Stimulated activated CD8-positive, alpha-beta memory T cell treated with anti-CD3 and anti-CD28 coated beads, Interleukin-12 subunit alpha, Interleukin-12 subunit beta, amount 100 ng/mL, for 1 hour (primary cell): ENCODE results near the gene ZPBP.

Experiments used
- DNase-seq: peaks from one replicate; pipeline ENCODE4 v3.0.0-alpha.2; 2020; ENCODE audit warnings: low read depth

The ZPBP gene, protein sequence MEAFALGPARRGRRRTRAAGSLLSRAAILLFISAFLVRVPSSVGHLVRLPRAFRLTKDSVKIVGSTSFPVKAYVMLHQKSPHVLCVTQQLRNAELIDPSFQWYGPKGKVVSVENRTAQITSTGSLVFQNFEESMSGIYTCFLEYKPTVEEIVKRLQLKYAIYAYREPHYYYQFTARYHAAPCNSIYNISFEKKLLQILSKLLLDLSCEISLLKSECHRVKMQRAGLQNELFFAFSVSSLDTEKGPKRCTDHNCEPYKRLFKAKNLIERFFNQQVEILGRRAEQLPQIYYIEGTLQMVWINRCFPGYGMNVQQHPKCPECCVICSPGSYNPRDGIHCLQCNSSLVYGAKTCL

DNA sequence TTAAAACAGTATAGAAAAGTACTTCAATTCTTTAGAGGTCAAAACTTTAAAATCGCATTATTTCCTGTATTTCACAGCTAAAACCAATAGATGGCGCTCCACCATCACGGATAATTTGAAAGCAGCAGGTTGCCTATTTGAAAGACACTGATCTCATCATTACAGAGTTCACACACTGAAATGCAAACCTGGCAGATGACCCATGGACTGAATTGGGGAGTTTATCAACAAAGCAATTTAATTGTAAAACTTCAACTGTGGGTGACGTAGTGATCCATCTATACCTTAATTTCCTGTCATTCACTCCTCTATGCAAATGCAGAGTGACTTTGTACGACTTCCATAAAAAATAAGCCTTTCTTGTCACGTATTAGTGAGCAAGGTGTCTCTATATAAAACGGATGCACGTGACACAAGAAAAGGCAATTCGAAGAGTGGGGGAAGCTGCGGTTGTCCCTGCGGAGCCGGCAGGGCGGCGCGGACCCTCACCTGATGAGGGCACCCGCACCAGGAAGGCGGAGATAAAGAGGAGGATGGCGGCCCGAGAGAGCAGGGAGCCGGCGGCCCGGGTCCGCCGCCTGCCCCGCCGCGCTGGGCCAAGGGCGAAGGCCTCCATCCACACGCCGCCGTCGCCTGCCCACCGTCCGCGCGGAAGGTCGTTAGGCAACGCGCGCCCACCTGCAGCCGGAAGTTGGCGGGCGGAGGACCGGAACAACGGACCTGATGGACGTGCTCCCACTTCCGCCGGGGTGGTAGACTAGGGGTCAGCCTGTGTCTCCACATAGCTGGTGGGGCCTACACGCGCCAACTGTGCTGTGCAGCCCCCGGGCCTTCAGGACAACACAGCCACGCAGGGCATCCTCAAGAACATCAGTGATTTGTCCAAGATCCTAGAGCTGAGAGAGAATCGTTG, at the start of gene ZPBP:
TSS of gene ZPBP (minus strand) at position 668 of the 913 bp plus-strand sequence. CDS start at position 616, 52 bp downstream.
- peak; percentile 37 for DNase-seq

DNA sequence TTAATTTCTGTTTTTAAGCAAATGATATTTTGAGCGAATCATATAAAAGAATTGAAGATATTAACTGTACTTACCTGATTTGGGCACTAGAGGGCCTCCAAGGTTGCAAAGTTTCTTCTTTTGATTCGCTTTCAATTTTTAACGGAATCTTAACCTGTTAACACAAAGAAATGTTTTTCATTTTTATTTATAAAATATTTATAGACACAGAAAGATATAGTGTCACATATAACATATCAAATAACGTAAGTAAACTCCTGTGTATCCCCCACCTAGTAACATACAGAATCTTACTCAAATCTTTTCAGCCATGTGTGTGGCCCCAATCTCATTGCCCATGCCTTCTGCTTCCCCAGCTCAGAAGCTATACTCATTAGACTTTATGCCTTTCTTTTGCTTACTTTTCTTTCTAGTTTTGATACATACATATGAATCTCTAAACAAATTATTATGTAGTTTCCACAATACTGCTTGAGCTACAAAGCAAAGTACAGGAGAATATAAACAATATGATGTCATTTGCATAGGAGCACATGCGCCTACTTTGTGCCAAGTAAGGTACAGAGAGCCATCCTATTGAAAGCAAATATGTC, 49.5 kb upstream of the ZPBP start:
- no peak for DNase-seq

DNA sequence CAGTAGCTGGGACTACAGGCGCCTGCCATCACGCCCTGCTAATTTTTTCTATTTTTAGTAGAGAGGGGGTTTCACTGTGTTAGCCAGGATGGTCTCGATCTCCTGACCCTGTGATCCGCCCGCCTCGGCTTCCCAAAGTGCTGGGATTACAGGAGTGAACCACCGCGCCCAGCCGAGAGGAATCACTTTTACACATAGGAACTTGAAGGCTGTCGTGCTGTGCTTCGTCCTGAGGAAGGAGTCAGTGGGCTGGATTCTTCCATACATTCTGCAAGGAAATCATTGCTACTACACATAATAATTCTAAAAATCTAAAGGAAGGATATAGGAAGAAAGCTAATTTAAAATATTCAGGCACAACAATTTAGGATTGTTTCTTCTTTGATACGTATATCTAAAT, 48.8 kb upstream of the ZPBP start:
- DNase-seq: no peak

DNA sequence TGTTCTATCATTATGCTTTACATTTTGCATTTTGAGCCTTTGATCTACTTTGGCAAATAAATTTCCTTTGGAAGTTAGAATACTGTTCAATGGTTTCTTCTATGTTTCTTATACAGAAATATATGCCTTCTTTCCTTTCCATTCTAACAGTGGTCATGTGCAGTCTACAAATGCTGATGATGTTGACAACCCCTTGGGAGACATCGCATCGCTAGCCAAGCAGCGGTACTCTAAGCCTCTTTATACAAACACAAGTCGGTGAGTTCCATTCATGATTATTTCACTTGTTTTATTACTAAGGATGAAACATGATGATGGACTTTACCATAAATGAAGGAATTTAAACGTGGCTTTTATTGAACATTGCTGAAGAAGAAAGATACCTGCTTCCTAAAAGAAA, 48.1 kb upstream of the ZPBP start:
- DNase-seq: no peak

DNA sequence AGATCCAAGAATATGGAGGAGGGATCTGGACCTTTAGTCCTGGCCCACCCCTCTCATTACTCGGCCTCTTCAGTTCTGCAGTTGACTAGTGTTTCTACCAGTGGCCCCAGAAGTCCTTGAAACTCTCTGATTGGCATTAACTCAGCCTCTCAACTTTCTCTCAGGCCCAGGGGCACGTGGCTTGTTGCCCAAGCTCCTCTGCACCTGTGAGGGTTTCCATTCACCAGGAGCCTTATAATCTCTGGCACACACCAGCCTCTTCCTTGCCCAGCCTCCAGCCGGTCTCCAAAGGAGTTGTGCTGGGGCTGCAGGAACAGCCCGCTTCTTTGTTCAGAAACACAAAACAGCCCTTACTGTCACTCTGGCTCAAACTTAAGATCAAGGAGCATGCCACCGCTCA, 47.6 kb upstream of the ZPBP start:
- no peak for DNase-seq

DNA sequence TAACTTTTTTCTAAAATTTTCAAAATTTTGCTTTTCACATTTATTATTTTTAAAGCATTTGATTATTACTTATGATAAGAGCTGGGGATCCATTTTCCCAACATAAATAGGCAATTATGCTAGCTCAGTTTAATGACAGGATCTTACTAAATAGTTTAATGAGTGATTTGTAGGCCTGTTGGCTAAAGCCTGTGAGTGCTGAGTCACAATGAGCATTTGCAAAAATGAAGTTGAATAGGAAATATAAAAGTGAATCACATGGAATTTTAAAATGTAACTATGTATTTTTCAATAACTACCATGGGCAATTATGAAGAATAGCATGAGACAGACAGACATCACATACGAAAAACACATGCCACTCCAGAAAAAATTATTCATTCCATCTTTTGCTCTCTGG, 45.1 kb upstream of the ZPBP start:
- no peak for DNase-seq

DNA sequence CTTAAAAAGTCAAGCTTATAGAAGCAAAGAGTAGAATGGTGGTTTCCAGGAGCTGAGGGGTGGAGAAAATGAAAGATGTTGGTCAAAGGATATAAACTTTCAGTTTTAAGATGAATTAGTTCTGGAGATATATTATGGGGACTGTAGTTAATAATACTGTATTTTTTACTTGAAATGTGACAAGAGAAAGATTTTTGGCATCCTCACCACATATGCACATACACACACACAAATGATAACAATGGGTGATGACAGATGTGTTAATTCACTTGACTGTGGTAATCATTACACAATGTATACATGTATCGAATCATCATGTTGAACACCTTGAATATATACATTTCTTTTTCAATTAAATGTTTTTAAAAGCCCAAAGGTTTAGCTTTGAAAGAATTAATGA, 32.7 kb upstream of the ZPBP start:
- DNase-seq: no peak

DNA sequence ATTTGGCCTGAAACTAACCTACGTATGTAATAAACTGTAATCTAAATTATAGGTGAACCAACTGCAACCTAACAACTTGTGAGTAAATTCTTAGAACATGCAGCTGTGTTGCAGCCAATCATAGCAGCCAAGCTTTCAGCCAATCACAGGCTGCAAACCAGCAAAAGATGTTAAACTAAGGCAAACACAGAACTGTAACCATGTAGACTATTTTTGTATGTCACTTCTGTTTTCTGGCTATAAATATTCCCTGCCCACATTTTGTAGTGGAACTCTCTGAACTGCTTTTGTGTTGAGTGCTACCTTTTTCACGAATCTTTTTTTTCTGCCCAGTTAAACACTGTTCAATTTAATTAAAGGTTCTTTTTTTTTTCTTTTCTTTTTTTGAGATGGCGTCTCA, 28.2 kb upstream of the ZPBP start:
- no peak for DNase-seq

DNA sequence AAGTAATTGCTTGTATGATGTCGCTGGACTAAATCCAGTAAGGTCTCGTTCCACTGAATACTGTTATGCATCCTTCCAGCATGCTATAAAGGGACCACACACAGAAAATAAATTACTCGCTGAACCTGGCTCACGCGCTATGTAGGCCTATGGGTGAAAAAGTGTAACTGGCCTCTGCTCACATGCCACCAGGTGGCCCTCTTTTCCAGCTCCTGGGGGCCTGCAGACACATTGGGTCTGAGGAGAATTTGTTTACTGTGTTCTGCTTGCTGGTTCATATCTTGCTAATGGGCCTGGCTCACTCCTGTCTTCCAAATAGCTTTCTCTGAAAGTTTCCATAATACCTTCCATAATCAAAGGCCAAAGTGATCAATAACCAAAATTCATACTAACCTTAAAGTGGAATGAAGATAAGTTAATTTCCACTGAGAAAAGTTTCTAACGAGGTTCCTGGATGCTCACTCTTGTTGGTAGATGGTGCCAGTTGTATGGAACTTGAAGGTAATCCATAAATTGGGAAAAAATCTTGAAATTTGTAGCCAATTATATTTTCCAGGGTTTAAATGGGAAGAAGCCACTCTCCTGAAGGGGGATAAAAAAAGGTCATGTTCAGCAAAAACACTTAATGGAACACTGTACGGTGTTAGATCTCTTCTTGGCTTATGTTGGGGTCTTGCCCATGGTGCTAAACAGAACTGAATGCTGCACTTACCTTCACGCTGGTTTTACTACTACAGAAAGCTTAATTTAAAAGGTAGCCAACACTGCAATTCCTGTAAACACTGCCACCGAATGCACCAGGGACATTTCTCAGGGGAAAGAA, 27.0 kb upstream of the ZPBP start:
- DNase-seq: peak; percentile 2

DNA sequence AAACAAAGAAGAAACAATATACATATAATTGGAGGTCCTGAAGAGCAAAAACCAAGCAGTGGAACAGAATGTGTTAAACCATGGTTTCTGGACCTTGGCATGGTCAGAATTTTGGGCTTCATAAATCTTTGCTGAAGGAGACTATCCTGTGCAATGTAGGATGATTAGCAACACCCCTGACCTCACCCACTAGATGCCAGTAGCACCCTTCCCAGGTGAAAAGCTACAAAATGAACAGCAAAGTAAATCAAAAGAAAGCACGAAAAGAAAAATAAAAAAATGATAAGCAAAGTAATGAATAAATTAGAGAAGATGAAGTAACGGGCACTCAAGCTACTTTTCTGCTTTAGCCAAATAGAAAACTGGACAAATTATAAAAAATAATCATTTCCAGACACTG, 19.2 kb upstream of the ZPBP start:
- no peak for DNase-seq

DNA sequence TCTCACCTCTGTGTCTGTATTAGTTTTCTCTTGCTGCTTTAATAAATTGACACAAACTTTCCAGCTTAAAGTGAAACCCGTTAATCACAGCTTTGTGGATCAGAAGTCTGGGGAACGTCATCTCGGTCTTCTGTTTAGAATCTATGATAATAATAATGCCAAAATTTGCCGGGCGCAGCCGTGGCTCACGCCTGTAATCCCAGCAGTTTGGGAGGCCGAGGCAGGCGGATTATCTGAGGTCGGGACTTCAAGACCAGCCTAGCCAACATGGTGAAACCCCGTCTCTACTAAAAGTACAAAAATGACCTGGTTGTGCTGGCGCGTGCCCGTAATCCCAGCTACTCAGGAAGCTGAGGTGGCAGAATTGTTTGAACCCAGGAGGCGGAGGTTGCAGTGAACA, 8.8 kb upstream of the ZPBP start:
- DNase-seq: no peak

DNA sequence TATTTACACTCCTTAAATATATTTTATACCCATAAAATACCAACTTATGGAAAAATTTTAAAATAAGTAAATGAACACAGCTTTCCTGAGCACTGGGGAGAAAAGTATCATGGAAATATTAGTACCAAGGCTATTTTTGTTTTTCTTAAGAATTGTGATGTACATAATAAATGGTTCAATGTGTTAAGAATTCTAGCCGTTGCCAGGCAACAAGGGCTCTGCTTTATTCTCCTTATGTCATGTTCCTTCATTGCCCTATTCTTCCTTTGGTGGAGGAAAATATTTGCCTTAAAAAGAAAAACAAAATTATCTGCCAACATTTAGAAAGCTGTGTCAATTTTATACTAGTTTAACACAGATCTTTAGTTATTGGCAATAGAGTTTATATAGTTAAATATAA, 2.6 kb upstream of the ZPBP start:
- DNase-seq: no peak

DNA sequence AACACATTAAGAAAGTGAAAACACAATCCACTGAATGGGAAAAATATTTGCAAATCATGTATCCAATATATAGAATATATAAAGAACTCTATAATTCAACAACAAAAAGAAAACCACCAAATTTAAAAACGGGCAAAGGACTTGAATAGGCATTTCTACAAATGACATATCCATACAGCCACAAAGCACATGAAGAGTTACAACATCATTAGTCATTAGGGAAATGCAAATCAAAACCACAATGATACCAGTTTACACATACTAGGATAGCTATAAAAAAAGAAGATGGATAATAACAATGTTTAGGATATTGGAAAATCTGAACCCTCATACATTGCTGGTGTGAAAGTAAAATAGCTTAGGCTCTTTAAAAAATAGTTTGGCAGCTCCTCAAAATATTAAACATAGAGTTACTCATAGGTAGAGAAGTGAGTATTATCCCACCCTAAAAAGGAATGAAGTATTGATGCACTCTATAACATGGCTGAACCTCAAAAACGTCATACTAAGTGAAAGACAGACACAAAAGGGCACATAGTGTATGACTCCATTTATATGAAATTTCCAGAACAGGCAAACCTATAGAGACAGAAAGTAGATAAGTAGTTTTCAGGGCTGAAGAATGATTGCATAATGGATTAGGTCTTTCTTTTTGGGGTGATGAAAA, 4.5 kb downstream of the ZPBP start:
- DNase-seq: no peak

DNA sequence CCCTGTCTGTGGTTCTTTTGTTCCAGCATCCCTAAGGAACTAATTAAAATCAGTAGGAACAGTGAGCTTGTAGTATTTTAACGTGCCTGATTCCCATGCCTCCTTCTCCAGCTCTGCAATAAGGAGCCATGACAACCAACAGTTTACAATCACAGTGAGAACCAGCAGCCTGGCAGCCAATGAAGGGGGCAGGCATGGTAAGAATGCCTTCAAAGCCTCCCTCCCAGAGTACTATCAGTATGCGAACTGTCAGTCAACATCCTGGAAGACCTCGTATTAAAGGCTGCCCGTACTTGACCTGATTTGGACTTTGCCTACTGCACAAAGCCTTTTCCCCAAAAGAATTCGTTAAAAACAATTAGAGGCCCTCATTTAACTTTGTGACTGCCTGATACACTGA, 7.7 kb downstream of the ZPBP start:
- DNase-seq: no peak

DNA sequence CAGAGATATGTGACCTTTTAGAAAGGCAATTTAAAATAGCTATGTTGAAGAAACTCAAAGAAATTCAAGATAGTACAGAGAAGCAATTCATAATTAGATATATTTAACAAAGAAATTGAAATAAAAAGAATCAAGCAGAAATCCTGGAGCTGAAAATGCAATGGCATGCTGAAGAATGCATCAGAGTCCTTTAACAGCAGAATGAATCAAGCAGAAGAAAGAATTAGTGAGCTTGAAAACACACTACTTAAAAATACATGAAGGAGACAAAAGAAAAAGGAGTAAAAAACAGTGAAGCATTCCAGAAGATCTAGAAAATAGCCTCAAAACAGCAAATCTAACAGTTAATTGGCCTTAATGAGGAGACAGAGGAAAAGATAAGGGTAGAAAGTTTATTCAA, 20.0 kb downstream of the ZPBP start:
- DNase-seq: no peak

DNA sequence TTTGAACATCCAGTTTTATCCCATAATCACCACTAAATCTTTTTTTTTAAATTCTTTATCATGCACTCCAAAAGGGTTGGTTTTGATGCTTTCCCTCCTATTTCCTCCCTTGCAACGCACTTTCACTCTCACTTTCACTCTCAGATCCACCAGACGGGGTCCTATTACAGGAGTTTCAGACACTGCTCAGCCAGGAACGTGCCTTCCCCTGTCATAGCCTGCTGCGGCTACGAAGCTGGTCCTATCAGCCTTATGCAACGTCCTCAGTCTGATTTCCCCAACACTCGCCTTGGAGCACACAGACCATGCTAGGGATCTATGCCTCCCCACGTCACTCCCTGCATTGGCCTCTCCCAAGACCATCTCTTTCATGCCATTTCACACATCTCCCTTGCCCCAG, 23.4 kb downstream of the ZPBP start:
- no peak for DNase-seq

DNA sequence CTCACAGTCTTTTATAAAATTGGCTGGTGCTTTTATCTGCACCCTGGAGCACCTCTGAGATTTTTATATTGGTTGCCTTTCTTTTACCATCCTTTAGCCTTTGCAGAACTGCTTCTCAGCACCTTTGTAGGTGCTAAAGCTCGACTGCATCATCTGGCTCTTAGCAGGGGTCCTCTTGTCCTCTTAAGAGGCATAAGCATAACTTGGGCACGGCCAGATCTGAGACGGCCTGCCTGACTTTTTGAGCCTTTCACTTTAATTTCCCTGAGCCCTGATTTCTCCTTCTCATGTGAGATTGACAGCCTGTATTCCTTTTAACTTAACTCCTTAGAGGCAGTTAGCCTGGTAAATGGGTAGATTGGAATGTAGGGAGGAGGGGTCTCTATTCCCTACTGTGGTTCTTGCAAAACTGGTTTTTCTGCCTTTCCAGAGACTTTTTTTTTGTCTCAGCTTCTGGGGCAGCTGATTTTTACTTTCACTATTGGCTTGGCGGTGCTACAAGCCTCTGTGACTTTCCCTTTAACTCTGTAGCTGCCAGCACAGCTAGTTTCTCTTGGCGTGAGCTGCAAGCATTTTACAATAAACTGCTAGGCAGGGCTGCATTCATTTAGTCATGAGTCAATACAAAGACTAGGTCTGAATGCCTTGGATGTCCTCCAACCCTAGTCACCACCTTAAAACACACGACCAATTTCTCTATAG, 24.0 kb downstream of the ZPBP start:
- no peak for DNase-seq

DNA sequence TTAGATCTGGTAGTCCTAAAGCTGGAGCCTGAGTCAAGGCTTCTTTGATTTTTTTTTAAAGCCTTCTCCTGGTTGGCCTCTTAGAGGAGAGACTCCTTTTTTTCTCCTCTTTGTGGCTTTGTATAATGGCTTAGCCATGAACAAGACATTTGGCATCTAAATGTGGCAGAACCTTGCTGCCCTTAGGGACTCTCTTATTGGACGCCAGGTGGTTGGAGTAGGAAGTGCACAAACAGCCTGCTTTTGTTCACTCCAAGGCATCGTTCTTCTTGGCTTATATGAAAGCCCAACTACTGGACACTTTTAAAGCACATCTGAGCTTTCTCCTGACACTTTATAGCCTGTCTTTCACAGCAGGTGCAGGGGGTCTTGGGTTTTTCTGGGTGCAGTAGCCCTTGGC, 25.0 kb downstream of the ZPBP start:
- no peak for DNase-seq

DNA sequence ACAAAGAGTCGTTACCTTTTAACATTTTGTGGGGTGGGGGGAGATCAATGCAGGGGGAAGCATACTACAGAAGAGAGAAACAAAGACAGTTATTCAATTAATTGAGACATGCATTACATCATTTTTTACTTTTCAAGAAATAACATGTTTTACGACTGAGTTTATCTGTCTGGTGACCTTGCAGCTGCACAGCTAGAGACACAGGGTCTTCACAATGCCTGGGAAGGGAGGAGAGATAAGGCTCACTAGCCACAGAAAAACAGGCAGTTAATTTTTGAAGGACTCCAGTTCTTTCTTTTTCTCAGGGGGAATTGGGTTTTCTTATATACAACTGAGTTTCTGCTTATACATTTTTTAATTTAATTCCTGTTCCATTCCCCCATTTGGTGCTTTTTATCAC, 30.1 kb downstream of the ZPBP start:
- DNase-seq: no peak

DNA sequence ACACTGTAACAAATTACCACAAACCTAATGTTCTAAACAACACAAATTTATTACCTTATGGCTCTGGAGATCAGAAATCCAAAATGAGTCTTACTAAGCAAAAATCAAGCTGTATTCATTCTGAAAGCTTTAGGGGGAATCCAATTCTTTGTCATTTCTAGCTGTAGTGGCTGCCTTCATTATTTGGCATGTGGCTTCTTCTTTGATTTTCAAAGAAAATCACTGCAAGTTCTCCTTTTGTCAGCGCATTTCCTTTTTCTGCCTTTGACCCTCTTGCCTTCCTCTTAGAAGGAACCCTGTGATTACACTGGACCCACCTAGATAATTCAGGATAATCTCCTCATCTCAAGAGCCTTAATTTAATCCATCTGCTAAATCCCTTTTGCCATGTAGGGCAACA, 36.9 kb downstream of the ZPBP start:
- DNase-seq: no peak

DNA sequence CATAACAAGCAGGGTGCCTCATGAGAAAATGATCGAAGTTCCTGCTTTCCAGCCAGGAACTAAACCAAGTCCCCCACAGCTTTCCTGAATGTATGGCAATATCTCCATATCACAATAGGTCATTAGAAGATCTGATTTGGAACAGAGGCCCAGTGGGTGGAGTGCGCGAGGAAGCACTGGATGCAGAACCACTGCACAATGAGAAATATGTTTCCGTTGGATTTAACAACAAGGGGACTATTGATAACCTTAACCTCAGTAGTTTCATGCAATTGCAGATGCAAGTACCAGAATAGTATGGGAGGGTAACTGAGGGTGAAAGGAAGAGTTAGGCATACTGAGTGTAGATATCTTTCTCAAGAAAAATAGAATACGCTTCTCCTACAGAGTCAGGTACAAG, 45.3 kb downstream of the ZPBP start:
- DNase-seq: no peak
